Uterus (tissue), 4 donors: ENCODE results near the gene TEX264. TPM values are rescaled to one million over a fixed set of nuclear protein-coding genes. Genes with fewer than 3 reads are reported as not detected.
A peak's percentile ranks its signal among the peaks of the same experiment; 100 is the strongest.

Experiments used
- DNase-seq, 2 donors: peaks; one replicate each; pipeline ENCODE4 v3.0.0-alpha.2; 2019 to 2020
- H3K27ac ChIP-seq, 2 donors: fragments of 200-600 bp; sonication (generic); 1 replicate in 1 of 2; 2 replicates in 1 of 2; pipeline ENCODE4 v1.5.1; 2016 to 2018
- H3K27me3 ChIP-seq, 2 donors: fragments of 200-600 bp; sonication (generic); one replicate each; pipeline ENCODE4 v1.5.1; 2018 to 2019; ENCODE audit warnings: control low read depth in 1 of 2
- H3K36me3 ChIP-seq, 2 donors: fragments of 200-600 bp; sonication (generic); one replicate each; pipeline ENCODE4 v1.5.1; 2019; ENCODE audit warnings: control low read depth in 1 of 2
- H3K4me1 ChIP-seq, 2 donors: fragments of 200-600 bp; sonication (generic); one replicate each; pipeline ENCODE4 v1.5.1; 2018 to 2019; ENCODE audit warnings: control low read depth in 1 of 2
- H3K4me3 ChIP-seq, 2 donors: fragments of 200-600 bp; sonication (generic); 1 replicate in 1 of 2; 2 replicates in 1 of 2; pipeline ENCODE4 v1.5.1; 2018 to 2019; ENCODE audit warnings: mild to moderate bottlenecking in 1 of 2
- H3K9me3 ChIP-seq, 2 donors: fragments of 200-600 bp; sonication (generic); one replicate each; pipeline ENCODE4 v1.5.1; 2019; ENCODE audit warnings: control low read depth in 1 of 2
- CTCF ChIP-seq, 4 experiments: fragments of 200-600 bp in 2 of 4; fragments of 450-650 bp in 2 of 4; sonication (generic) in 2 of 4; IDR thresholded peaks; one replicate each; pipeline ENCODE4 v1.5.1; 2016 to 2019; ENCODE audit warnings: antibody characterized with exemption in 4 of 4, mild to moderate bottlenecking in 2 of 4, moderate library complexity in 1 of 4
- POLR2A ChIP-seq, 2 donors: fragments of 450-650 bp; IDR thresholded peaks; one replicate each; pipeline ENCODE4 v1.6.1; 2016; ENCODE audit warnings: antibody characterized with exemption in 2 of 2, mild to moderate bottlenecking in 1 of 2, moderate library complexity in 1 of 2
- intact Hi-C: fragments of 100-400 bp; cut with DNase I; formaldehyde crosslinking; loops from one replicate; pipeline ENCODE4 v1.15.1; 2023; ENCODE audit warnings: low total_unique reads
- total RNA-seq, 4 donors: library from RNA; depleted of rRNA in 3 of 4; stranded (reverse); fragments of >200 nt in 3 of 4; gene quantifications; one replicate each; pipeline versions ENCODE4 v1.1.0 to v1.2.4, GENCODE V29; 2014 to 2023
- donor health status: DM: yes; HTN: yes; CAD: no.

The TEX264 gene
- total RNA-seq, 4 donors from 2014 or later: 35.3 to 74.8 (median 48.8) TPM

- Histone ChIP-seq H3K9me3 (no peaks in the 10 kb centered on the region), H3K4me1 (no peaks in the 10 kb centered on the region), H3K27me3 (no peaks in the 10 kb centered on the region), H3K4me3 (no peak overlapping the region), H3K36me3 (no peaks in the 10 kb centered on the region), H3K27ac (peak overlapping the region; percentile 46 to 60)
- no peak for DNase-seq
- no peak for TF ChIP-seq CTCF (IDR thresholded peaks at IDR 0.05)
- TF ChIP-seq POLR2A (IDR thresholded peaks at IDR 0.05): no peak
- intact Hi-C loops: no loop called here
Observed at GRCh38 chr3:51687431-51688205, 16.6 kb downstream of the TEX264 start.

- Histone ChIP-seq H3K27me3 (no peaks in the 10 kb centered on the region), H3K4me1 (no peaks in the 10 kb centered on the region), H3K36me3 (no peaks in the 10 kb centered on the region), H3K27ac (no peak overlapping the region), H3K4me3 (no peak overlapping the region), H3K9me3 (no peaks in the 10 kb centered on the region)
- no peak for TF ChIP-seq CTCF (IDR thresholded peaks at IDR 0.05)
- TF ChIP-seq POLR2A (IDR thresholded peaks at IDR 0.05): no peak
- no peak for DNase-seq
- intact Hi-C loops: no loop called here
Observed at GRCh38 chr3:51688206-51688600, 17.2 kb downstream of the TEX264 start.

DNA sequence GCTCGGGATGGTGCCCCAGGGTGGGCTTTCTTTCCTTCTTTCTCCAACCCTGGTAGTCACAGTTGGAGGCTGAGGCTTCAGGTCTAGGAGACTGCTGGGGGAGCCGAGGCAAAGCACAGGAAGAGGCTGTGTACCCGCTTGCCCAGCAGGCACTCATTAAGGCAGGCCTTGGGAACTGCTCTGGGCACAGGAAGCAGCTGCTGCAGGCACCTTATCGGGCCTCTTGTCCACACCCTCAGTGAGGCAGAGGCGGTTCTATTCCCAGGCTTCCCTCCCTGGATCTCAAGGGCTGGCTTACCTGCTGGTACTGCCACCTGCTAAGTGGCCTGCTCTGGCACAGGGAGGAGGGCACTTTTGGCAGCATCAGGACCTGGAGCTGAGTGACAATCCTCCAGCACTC, 20.0 kb downstream of the TEX264 start:
- TF ChIP-seq CTCF (IDR thresholded peaks at IDR 0.05) (no peak), POLR2A (IDR thresholded peaks at IDR 0.05) (no peak)
- H3K4me3 ChIP-seq: no peak overlapping the region
- H3K9me3 ChIP-seq: no peaks in the 10 kb centered on the region
- DNase-seq: no peak
- no peaks in the 10 kb centered on the region for H3K27me3 ChIP-seq
- H3K27ac ChIP-seq: no peak overlapping the region
- intact Hi-C loops: no loop called here
- H3K4me1 ChIP-seq: no peaks in the 10 kb centered on the region
- no peaks in the 10 kb centered on the region for H3K36me3 ChIP-seq

DNA sequence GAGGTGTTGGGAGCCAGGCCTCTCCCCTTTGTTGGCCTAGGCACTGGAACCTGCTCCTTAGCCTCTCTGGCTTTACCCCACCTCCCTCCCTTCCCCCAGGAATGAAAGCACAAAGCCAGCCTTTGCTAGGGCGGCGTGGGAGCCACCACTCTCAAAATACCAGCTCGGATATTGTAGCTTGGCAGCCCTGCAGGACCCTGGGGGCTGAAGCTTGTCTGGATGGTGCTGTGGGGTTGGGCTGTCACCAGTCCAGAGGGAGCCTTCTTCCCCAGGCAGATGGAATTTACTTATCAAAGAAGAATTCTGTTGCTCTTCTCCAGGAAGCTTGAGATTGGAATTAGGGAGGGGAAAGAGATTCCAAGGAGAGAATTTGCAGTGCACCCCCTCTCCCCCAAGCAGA, 20.9 kb downstream of the TEX264 start:
- TF ChIP-seq CTCF (IDR thresholded peaks at IDR 0.05) (no peak), POLR2A (IDR thresholded peaks at IDR 0.05) (no peak)
- intact Hi-C loops: no loop called here
- DNase-seq: no peak
- no peaks in the 10 kb centered on the region for H3K4me1 ChIP-seq
- no peak overlapping the region for H3K27ac ChIP-seq
- H3K4me3 ChIP-seq: no peak overlapping the region
- no peaks in the 10 kb centered on the region for H3K9me3 ChIP-seq
- H3K27me3 ChIP-seq: no peaks in the 10 kb centered on the region
- no peaks in the 10 kb centered on the region for H3K36me3 ChIP-seq

- H3K27me3 ChIP-seq: no peaks in the 10 kb centered on the region
- DNase-seq: no peak
- TF ChIP-seq CTCF (IDR thresholded peaks at IDR 0.05): no peak
- TF ChIP-seq POLR2A (IDR thresholded peaks at IDR 0.05): no peak
- intact Hi-C loops: no loop called here
- no peak overlapping the region for H3K4me3 ChIP-seq
- H3K9me3 ChIP-seq: no peaks in the 10 kb centered on the region
- H3K4me1 ChIP-seq: no peaks in the 10 kb centered on the region
- H3K27ac ChIP-seq: no peak overlapping the region
- H3K36me3 ChIP-seq: no peaks in the 10 kb centered on the region
Observed at GRCh38 chr3:51692980-51693395, 21.9 kb downstream of the TEX264 start.
